Measurements from ENCODE around the gene VIT.
"Not testable (repeated sequence)": the region's sequence is repeated elsewhere in the genome, so short reads cannot be mapped to it uniquely, and the experiment has no call there.

VIT gene

DNA sequence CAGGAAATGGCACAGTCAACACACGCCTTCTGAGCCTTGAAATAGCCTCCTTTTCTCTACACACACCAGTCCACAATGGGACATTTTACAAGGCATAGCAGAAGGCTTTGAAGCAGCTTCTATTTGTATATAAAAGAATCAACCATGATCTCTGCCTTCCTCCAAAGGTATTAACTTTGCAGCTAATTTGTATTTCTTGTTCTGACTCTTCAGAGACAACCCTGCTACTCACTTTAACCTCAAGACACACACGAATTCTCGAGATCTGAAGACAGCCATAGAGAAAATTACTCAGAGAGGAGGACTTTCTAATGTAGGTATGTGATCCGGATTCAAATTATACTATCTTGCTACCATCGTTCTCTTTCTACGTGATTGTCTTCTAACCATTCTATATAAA, 104.6 kb downstream of the VIT start:
- DNase-seq (ENCODE audit: extremely low read depth in 1 of 2, low read depth in 1 of 2) = no peak

DNA sequence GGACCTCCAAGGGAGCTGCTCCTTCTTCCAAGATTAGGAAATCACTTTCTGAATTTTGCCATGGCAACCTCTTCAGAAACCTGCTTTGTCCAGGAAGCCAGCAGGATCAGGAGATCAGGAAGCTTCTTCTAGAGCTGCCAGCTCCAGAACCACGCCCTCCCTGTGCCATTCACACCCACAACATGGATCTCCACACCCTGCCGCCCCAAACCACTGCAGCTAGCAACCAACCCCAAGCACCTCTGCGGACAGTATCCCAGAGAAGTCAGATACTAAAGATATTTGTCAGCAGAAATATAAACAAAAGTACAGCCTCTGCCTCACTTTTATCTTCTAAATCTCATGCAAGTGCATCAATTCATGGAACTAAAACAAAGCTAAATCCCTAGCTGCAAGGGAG, 106.4 kb downstream of the VIT start:
- DNase-seq (ENCODE audit: extremely low read depth in 1 of 2, low read depth in 1 of 2) = no peak

DNA sequence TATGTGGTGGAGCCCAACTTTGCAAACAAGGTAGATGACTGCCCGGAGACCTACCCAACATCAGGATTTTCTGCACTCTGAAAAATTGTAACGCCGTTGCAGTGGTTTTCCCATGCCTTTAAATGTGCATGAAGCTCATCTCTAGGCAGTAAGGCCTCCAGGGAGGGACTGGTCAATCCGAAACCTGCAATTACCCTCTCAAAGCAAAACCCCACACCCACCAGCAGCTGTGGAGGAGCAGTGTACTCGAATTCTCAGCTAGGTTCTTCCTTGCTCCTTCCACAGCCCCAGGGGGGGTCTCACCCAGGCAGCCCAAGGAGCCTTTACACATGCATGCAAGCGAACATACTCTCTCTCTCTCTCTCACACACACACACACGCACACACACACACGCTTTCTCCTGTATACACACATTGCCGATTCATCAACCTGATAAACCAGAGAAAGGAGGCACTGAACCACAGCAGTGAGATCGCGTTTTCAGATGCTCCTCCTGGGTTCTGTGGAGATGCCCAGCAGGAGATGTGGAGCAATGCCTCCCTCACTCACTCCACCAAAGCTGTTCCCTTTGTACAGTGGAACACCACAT, 109.2 kb downstream of the VIT start:
- no peak for DNase-seq (ENCODE audit: extremely low read depth in 1 of 2, low read depth in 1 of 2)

DNA sequence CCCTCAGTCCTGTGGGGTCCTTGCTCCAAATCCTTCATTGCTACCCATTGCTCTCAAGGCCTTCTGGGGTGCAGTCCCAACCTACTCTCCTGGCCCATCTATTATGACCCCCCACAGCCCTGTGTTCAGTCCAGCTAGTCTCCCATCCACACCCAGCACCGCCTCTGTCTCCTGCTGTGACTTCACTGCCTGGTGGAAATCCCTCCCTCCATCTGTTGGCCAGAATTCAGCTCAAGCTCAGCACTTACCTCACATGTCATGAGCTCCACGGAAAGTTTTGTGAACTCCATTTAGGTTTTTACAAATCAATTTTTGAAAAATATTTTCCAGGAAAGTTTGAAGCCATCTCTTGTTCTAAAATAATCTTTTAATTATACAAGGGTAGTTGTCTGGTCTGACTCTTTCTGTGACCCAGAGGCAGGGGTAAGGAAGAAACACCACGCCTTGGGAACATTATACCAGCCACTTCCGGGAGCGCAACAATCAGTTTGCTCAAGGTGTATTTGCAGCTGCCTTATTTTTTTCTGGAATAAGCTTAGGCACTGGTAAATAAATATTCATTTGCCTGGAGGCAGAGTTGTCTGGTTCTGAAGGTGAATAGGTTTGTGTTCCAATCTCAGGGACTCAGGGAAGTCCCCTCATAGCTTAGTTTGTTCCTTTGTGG, 110.8 kb downstream of the VIT start:
- DNase-seq (ENCODE audit: extremely low read depth in 1 of 2, low read depth in 1 of 2) = no peak

DNA sequence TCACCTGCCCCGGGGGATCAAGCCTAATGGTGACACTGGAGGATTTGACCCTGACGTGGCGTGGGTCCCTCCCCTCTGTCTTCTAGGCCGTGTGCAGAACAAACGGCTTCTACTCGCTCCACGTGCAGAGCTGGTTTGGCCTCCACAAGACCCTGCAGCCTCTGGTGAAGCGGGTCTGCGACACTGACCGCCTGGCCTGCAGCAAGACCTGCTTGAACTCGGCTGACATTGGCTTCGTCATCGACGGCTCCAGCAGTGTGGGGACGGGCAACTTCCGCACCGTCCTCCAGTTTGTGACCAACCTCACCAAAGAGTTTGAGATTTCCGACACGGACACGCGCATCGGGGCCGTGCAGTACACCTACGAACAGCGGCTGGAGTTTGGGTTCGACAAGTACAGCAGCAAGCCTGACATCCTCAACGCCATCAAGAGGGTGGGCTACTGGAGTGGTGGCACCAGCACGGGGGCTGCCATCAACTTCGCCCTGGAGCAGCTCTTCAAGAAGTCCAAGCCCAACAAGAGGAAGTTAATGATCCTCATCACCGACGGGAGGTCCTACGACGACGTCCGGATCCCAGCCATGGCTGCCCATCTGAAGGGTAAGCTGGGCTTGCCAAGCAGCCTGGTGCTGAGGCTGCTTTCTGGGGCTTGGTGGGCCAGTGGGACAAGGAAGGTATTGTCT, 112.0 kb downstream of the VIT start:
- no peak for DNase-seq (ENCODE audit: extremely low read depth in 1 of 2, low read depth in 1 of 2)

DNA sequence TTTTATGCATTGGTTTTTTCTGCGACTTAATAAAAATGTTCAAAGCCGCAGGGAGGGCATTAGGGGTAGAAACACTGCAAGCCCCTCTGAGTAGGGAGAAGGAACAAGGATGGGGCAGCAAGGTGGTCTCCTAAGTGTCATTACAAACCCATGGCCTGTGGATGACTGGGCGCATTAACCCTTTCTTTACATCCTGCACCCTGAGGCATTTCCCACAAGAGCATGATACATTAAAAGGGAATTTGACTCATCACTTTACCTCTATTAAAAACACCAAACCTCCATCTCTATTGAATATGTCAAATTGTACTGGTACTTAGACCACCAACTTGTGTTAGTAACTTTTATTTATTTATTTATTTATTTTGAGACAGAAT, 112.5 kb downstream of the VIT start:
- no peak for DNase-seq (ENCODE audit: extremely low read depth in 1 of 2, low read depth in 1 of 2)

DNA sequence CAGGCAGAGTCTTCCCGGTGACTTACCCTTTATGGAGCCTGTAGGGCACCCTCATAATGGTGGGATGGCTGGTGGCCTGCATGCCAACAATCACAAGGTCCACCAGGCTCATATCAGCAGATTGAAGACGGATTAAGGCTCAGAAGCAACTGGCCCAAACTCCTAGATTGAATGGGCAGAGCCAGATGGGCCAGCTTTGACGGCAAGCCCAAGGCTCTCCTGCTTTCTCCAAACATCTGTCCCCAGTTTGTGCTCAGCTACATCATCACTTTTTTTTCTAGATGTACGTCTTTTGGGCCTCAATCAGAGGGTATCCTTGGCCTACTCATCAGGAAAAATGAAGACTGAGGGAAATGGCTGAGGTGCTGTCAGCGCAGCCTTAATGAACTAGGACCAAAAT, 114.6 kb downstream of the VIT start:
- no peak for DNase-seq (ENCODE audit: extremely low read depth in 1 of 2, low read depth in 1 of 2)

DNA sequence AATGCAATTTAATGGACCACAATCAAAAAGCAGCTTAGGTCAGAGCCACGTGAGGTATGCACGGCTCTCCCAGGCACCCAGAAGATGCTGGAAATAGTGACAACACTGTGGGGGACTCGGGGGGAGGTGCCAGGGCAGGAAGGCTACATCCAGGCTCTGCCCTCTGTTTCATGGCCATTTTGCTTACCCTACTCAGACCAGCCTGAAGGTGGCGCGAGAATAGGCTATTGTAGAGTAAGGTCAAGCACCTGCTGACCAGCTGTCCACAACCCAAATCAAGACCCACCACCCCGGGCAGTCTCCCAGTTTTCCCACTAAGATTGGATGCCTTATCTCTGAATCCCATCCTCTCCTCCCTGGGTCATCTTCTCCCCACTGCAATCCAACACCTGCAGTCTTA, 115.7 kb downstream of the VIT start:
- DNase-seq (ENCODE audit: extremely low read depth in 1 of 2, low read depth in 1 of 2) = no peak

DNA sequence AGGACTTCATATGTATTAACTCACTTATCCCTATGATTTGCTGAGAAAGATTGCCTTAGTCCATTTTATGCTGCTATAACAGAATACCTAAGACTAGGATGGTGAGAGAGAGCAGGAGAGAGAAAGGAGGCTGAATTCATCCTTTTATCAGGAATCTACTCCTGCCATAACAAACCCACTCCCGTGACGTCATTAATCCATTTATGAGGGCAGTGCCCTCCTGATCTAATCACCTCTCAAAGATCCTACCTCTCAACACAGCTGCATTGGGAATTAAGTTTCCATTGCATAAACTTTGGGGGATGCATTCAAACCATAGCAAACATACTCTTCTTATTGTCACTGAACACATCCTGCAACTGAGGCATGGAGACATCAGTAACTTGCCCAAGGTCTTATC, 122.0 kb downstream of the VIT start:
- DNase-seq (ENCODE audit: extremely low read depth in 1 of 2, low read depth in 1 of 2) = no peak

DNA sequence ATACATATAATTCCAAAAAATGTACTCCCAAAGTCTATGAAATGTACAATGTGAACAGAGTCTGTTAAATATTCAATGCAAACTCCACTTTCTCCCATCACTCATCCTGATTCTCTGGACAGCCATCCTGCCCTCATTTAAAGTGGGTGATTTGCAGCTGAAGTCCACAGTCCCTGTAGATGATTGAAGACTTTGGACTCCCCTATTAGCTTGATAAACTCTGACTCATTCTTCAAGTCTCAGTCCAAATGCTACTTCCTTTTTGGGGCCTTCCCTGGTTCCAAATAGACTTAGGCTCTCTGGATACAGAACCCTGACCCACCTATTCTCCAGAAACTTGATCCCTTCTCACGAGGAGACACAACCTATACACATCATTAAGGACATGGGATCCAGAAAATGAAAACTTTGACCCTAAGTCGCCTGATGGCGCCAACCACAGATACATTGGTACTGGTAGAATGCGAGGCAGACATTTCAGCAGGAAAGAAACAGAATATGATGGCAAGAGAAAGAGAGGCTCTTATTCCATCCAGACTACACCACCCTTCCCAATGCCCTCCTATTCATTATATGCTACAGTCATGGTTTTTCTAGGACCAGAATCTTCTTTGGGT, 122.7 kb downstream of the VIT start:
- no peak for DNase-seq (ENCODE audit: extremely low read depth in 1 of 2, low read depth in 1 of 2)

DNA sequence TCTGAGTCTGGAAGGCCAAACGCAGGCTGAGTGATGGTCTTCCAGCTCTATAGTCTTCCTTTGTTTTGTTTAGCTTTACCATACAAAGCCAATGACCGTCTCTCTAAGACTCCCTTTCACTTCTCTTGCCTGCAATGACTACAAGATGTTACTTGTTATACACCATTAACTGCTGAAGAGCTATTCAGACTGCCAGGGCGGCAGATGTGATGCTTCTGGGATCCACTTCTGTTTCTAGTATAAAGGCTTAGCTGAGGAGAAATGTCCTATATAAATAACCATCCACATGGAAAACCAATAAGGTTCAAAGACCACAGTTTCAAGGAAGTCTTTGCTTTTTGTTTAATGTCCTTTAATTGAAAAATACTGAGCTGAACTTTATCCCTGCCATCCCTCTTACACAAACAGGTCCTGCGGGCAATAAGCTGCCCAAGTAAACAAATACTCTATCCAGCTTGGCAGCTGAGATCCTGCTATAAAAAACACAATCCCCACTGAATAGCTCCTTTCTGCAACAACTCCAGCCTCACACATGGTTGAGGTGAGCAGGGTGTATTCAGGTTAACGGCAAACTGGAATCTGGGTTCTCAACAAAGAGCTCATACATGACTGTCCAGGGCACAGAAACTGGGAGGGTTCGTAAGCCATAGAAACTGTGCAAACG, 124.6 kb downstream of the VIT start:
- no peak for DNase-seq (ENCODE audit: extremely low read depth in 1 of 2, low read depth in 1 of 2)

DNA sequence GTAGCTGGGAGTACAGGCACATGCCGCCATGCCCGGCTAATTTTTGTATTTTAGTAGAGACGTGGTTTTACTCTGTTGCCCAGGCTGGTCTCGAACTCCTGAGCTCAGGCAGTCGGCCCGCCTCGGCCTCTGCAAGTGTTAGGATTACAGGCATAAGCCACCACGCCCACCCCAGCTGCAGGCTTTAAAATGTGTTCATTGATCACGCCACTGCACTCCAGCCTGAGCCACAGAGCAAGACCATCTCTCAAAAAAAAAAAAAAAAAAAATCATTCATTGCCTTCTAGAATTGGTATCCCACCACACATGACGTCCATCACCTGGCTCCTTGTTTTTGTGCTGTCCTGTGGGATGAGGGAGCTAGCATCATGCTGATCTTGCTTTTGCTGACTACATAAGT, 127.4 kb downstream of the VIT start:
- no peak for DNase-seq (ENCODE audit: extremely low read depth in 1 of 2, low read depth in 1 of 2)

DNA sequence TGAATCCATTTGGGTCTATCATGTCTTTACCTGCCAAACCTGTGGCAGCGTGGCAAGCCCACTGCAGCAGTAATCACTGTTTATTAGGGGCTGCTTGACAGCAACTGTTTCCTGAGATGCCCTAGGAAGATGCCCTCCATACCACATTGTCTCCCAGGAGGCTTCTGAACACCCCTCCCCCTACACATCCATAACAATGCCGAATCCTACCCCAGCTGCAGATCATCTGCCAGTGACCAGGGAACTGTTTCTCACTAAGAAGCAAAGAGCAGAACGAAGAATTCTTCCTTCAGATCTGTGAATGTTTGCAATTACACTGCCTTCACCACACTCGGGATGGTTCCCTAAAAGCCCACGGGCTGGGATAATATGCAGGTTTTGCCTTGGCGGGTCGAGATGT, 127.8 kb downstream of the VIT start:
- no peak for DNase-seq (ENCODE audit: extremely low read depth in 1 of 2, low read depth in 1 of 2)

DNA sequence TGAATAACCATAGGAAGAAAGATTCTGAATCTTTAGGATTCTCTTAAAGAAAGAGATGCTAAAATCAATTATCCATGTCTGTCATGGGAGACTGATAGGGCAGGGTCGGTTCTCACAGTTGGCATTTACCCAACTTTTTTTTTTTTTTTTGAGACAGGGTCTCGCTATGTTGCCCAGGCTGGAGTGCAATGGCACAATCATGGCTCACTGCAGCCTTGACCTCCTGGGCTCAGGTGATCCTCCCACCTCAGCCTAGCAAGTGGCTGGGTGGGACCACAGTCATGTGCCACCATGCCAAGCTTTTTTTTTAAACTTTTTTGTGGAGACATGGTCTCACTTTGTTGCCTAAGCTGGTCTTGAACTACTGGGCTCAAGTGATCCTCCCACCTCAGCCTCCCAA, 128.2 kb downstream of the VIT start:
- not testable (repeated sequence) for DNase-seq (ENCODE audit: extremely low read depth in 1 of 2, low read depth in 1 of 2)

DNA sequence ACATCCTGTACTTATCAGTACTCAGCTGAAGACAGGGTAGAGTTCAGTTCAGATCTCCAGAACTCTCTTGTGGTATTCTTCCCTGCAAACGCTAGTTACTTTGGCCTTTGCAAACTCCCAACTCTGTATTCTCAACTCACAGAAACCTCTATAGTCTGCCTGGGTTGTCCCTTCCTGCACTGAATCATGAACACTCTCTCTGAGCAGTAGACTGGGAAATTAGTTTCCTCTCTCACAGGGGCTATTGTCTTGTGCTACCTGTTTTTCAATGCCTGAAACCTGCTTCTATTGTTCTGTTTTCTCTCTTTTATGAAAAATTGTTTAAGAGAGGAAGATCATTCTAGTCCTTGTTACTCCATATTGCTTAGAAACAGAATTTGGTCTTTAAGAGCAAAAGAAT, 134.7 kb downstream of the VIT start:
- DNase-seq (ENCODE audit: extremely low read depth in 1 of 2, low read depth in 1 of 2) = no peak

DNA sequence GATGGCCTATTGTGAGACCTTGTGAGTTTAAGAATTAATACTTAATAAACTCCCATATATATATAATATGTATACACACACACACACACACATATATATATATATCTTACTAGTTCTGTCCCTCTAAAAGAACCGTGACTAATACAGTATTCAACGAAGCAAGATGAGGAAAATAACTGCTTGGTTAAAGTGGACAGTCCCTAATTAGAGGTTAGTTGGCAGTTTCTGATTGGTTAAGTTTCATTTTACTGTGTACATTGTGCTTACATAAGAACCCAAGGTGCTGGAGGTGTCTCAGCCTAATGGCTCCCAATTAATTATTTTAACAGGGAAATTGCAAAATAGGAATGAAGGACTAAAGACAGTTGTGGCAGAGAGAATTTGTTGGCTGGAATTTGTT, 137.7 kb downstream of the VIT start:
- DNase-seq (ENCODE audit: extremely low read depth in 1 of 2, low read depth in 1 of 2) = no peak

DNA sequence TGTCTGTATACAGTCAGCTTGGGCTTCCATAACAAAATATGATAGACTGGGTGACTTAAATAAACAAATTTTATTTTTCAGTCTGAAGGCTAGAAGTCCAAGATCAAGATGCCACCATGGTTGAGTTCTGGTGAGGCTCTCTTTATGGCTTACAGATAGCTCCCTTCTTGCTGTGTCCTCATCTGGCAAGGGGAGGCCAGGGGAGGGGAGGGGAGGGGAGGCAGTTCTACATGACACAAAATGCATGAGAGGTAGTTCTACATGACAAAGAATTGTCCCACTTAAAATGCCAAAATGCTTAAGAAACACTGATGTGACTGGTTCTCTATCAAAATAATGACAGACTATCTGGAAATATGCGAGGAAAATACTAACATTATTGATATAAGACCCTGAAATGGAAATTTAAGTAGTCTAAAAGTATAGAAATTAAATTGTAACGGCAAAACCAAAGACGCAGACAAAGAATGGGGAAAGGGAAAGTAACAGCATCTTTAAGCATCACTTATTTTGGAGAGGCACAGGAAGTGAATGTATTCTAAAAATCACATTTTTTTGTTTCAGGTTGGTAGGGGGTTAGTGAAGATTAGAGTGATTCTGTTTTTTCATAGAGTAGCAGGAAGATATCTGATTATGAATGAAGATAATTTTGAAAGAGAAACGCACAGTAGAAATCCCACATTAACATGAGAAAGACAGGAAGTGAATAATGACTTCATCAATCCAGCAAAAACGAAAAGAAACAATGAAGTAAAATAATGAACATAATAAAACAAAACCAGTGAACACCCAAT, 138.4 kb downstream of the VIT start:
- no peak for DNase-seq (ENCODE audit: extremely low read depth in 1 of 2, low read depth in 1 of 2)

DNA sequence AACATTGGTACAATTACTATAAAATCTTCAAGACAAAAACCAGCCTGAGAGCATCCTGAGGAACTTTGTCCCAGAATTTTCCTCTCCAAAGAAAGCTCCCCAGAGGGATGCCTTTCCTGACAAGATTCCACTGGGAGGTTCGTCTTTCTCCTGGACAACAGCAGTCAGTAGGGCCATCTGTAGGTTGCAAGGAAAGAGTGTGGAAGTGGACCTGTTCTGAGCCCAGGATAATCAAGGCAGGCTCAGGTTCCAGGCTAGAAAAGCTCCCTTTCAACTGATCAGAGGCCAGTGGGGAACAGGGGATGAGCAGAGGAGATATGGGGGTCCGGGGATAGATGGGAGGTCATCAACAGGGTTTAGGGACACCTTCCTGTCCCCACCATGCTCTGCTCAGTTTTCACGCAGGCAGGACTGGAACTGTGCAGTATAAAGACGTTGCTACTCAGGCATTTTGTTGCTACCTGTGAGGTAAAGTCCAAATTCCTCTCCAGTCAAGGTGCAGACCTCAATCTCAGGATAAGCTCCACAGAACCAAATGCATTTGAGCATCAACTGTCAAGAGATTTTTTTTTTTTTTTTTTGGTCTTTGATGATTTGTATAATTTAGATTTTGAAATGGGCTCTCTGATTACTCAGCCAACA, 143.6 kb downstream of the VIT start:
- DNase-seq (ENCODE audit: extremely low read depth in 1 of 2, low read depth in 1 of 2) = no peak

DNA sequence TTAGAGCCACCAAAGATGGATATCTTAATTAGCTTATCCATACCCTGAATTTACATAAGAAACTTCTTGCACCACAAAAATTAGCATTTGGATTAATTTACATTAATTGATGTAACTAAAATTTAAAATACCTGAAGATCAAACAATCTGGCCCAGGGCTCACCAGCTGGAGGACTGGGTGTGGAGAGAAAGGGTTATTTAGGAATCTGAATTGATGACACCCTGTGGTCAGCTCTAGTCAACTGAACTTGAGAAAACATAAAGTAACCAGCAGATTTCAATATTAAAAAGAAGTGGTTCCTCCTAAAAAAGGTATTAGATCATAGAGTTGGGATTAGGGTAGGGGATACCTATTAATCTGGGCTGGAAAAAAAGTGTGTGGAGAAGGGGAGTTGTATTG, 147.3 kb downstream of the VIT start:
- no peak for DNase-seq (ENCODE audit: extremely low read depth in 1 of 2, low read depth in 1 of 2)

DNA sequence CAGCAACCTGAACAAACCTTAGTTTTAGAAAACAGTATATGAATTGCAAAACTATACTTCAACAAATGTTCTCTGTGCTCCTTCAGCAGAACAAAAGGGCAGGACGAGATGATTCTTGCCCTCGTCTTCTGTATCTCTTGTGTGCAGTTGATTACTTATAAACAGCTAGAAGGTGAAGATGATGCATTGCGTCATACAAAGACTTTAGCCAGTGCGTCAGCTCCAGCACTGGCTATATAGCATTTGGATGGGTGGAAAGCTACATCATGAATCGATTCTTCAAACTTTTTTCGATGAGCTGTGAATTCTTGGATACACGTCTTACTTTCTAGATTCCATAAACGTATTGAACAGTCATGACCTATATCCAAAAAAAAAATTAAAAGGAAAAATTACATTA, 152.8 kb downstream of the VIT start:
- DNase-seq (ENCODE audit: extremely low read depth in 1 of 2, low read depth in 1 of 2) = no peak
